ENCODE measurements around the gene B4GALNT1. TPM values are rescaled to one million over a fixed set of nuclear protein-coding genes. Genes with fewer than 3 reads are reported as not detected.

B4GALNT1 gene
- total and polyA plus RNA-seq, 5 experiments from 2014 or later, result 0.30 TPM; not detected in 4

GRCh38 chr12:57609101-57609780, 23.8 kb downstream of the B4GALNT1 start:
- H3K9me3 Mint-ChIP-seq, result no peaks in the 10 kb centered on the region

GRCh38 chr12:57607958-57608663, 24.9 kb downstream of the B4GALNT1 start:
- peaks cover 0 to 10% (median 8%) of the 10 kb centered on the region in 5 donors for H3K27me3 Mint-ChIP-seq
- H3K4me1 Mint-ChIP-seq, result peaks cover 18 to 48% (median 40%) of the 10 kb centered on the region in 4 donors
- peak overlapping the region in 1 of 10 donors; percentile 4 for H3K27ac Mint-ChIP-seq
- POLR2A ChIA-PET, result interaction anchor here (0.5 kb wide), 1 partner anchor 15 kb away, joined by 3 read pairs; no protein-coding TSS in a partner anchor
- no peak overlapping the region for H3K4me3 Mint-ChIP-seq
- ATAC-seq, result no peak
- peaks cover 0 to 6% (median 1%) of the 10 kb centered on the region in 3 donors for H3K36me3 Mint-ChIP-seq
- no peak for DNase-seq
- H3K9me3 Mint-ChIP-seq, result no peaks in the 10 kb centered on the region

More at GRCh38 chr12:57609101-57609780, 23.8 kb downstream of the B4GALNT1 start:
- Mint-ChIP-seq H3K4me3 (peak overlapping the region in 1 of 10 donors; percentile 6), H3K27me3 (peaks cover 0 to 18% (median 8%) of the 10 kb centered on the region in 5 donors), H3K36me3 (peaks cover 0 to 6% (median 1%) of the 10 kb centered on the region in 3 donors), H3K27ac (no peak overlapping the region), H3K4me1 (peaks cover 12 to 37% (median 31%) of the 10 kb centered on the region in 4 donors)
- POLR2A ChIA-PET, result interaction anchor here (0.6 kb wide), 1 partner anchor 132 kb away, joined by 3 read pairs; no protein-coding TSS in a partner anchor
- DNase-seq (no peak), ATAC-seq (no peak)

GRCh38 chr12:57606821-57607220, 26.2 kb downstream of the B4GALNT1 start:
- H3K4me3 Mint-ChIP-seq, result peak overlapping the region in 2 of 10 donors; percentile 8 to 10

GRCh38 chr12:57606399-57606798, 26.6 kb downstream of the B4GALNT1 start:
- POLR2A ChIA-PET, result interaction anchor here (1.1 to 2.0 kb wide), 3 partner anchors 8 to 120 kb away, joined by 3 to 5 read pairs (median 5); no protein-coding TSS in a partner anchor
- peaks cover 0 to 20% (median 7%) of the 10 kb centered on the region in 3 donors for H3K36me3 Mint-ChIP-seq
- ATAC-seq, result no peak
- H3K4me1 Mint-ChIP-seq, result peaks cover 22 to 55% (median 43%) of the 10 kb centered on the region in 4 donors
- H3K4me3 Mint-ChIP-seq, result peak overlapping the region in 5 of 10 donors; percentile 8 to 88 (median 62)
- H3K9me3 Mint-ChIP-seq, result no peaks in the 10 kb centered on the region
- H3K27me3 Mint-ChIP-seq, result peaks cover 0 to 3% (median 0%) of the 10 kb centered on the region in 5 donors
- H3K27ac Mint-ChIP-seq, result peak overlapping the region in 2 of 10 donors; percentile 37 to 66
- DNase-seq, result no peak

More at GRCh38 chr12:57606821-57607220, 26.2 kb downstream of the B4GALNT1 start:
- Mint-ChIP-seq H3K27ac (peak overlapping the region in 1 of 10 donors; percentile 38), H3K27me3 (peaks cover 0 to 3% (median 0%) of the 10 kb centered on the region in 5 donors), H3K4me1 (peaks cover 22 to 55% (median 44%) of the 10 kb centered on the region in 4 donors), H3K9me3 (no peaks in the 10 kb centered on the region), H3K36me3 (peaks cover 0 to 16% (median 3%) of the 10 kb centered on the region in 3 donors)
- DNase-seq (no peak), ATAC-seq (no peak)
- POLR2A ChIA-PET, result interaction anchor here (0.8 kb wide), 1 partner anchor 67 kb away, joined by 3 read pairs; no protein-coding TSS in a partner anchor

- POLR2A ChIA-PET, result interaction anchor here (0.6 to 2.0 kb wide), 5 partner anchors 9 to 1311 kb away, joined by 3 to 5 read pairs (median 3); no protein-coding TSS in a partner anchor
- Mint-ChIP-seq H3K27ac (peak overlapping the region; percentile 79 to 96 (median 91)), H3K4me3 (peak overlapping the region in 9 of 10 donors; percentile 75 to 90 (median 88)), H3K9me3 (no peaks in the 10 kb centered on the region), H3K36me3 (peaks cover 0 to 25% (median 12%) of the 10 kb centered on the region in 3 donors), H3K4me1 (peaks cover 22 to 52% (median 41%) of the 10 kb centered on the region in 4 donors), H3K27me3 (peaks cover 0 to 3% (median 0%) of the 10 kb centered on the region in 5 donors)
- ATAC-seq (no peak), DNase-seq (no peak)
Observed at GRCh38 chr12:57605811-57606311, 27.1 kb downstream of the B4GALNT1 start.

GRCh38 chr12:57604992-57605810, 27.8 kb downstream of the B4GALNT1 start:
- Mint-ChIP-seq H3K4me1 (peaks cover 19 to 45% (median 36%) of the 10 kb centered on the region in 4 donors), H3K27me3 (no peaks in the 10 kb centered on the region), H3K27ac (peak overlapping the region; percentile 79 to 96 (median 91)), H3K4me3 (peak overlapping the region; percentile 78 to 94 (median 88)), H3K36me3 (peaks cover 0 to 32% (median 16%) of the 10 kb centered on the region in 3 donors), H3K9me3 (no peaks in the 10 kb centered on the region)
- DNase-seq, result no peak
- peak; percentile 56 to 68 for ATAC-seq
- POLR2A ChIA-PET, result interaction anchor here (0.6 to 2.0 kb wide), 6 partner anchors 9 to 1310 kb away, joined by 3 to 5 read pairs (median 3); no protein-coding TSS in a partner anchor

GRCh38 chr12:57604454-57604991, 28.5 kb downstream of the B4GALNT1 start, which contains the start of gene DTX3:
DTX3 (plus strand) TSS chr12:57604824; CDS start chr12:57606518, 1,694 bp downstream.
- DNase-seq (peak in 8 of 10 donors; percentile 25 to 78 (median 46)), ATAC-seq (peak; percentile 74 to 81)
- POLR2A ChIA-PET, result interaction anchor here (0.6 to 2.0 kb wide), 4 partner anchors 16 to 90 kb away, joined by 3 to 5 read pairs (median 4); no protein-coding TSS in a partner anchor
- H3K27me3 Mint-ChIP-seq, result no peaks in the 10 kb centered on the region
- peaks cover 18 to 43% (median 35%) of the 10 kb centered on the region in 4 donors for H3K4me1 Mint-ChIP-seq
- no peaks in the 10 kb centered on the region for H3K9me3 Mint-ChIP-seq
- peak within 1 kb of the TSS; percentile 78 to 94 (median 88) for H3K4me3 Mint-ChIP-seq
- H3K36me3 Mint-ChIP-seq, result peaks cover 0 to 39% (median 16%) of the 10 kb centered on the region in 3 donors
- H3K27ac Mint-ChIP-seq, result peak within 1 kb of the TSS; percentile 86 to 97 (median 92)

- Mint-ChIP-seq H3K27me3 (no peaks in the 10 kb centered on the region), H3K27ac (peak overlapping the region; percentile 86 to 97 (median 92)), H3K36me3 (peaks cover 0 to 45% (median 16%) of the 10 kb centered on the region in 3 donors), H3K4me1 (peaks cover 18 to 43% (median 35%) of the 10 kb centered on the region in 4 donors), H3K9me3 (no peaks in the 10 kb centered on the region), H3K4me3 (peak overlapping the region; percentile 78 to 94 (median 85))
- DNase-seq, result no peak
- POLR2A ChIA-PET, result interaction anchor here (0.7 to 1.4 kb wide), 3 partner anchors 12 to 90 kb away, joined by 3 to 5 read pairs (median 3); partner anchors contain the start of gene PIP4K2C
- no peak for ATAC-seq
Observed at GRCh38 chr12:57603815-57604453, 29.1 kb downstream of the B4GALNT1 start.

GRCh38 chr12:57603324-57603723, 29.7 kb downstream of the B4GALNT1 start:
- POLR2A ChIA-PET, result interaction anchor here (0.8 to 1.4 kb wide), 2 partner anchors 12 to 18 kb away, joined by 3 to 5 read pairs; partner anchors contain the start of gene PIP4K2C
- Mint-ChIP-seq H3K36me3 (peaks cover 0 to 51% (median 16%) of the 10 kb centered on the region in 3 donors), H3K9me3 (no peaks in the 10 kb centered on the region), H3K4me3 (peak overlapping the region; percentile 78 to 94 (median 85)), H3K27me3 (no peaks in the 10 kb centered on the region), H3K4me1 (peaks cover 18 to 43% (median 35%) of the 10 kb centered on the region in 4 donors), H3K27ac (peak overlapping the region; percentile 1 to 97 (median 91))
- DNase-seq, result peak in 1 of 10 donors; percentile 29
- peak; percentile 37 to 58 for ATAC-seq

- DNase-seq, result no peak
- POLR2A ChIA-PET, result no interaction called here
- Mint-ChIP-seq H3K27ac (peak overlapping the region in 7 of 10 donors; percentile 5 to 87 (median 24)), H3K27me3 (no peaks in the 10 kb centered on the region), H3K36me3 (peaks cover 0 to 54% (median 17%) of the 10 kb centered on the region in 3 donors), H3K4me3 (no peak overlapping the region), H3K4me1 (peaks cover 18 to 43% (median 35%) of the 10 kb centered on the region in 4 donors), H3K9me3 (no peaks in the 10 kb centered on the region)
- ATAC-seq, result no peak
Observed at GRCh38 chr12:57602544-57602943, 30.5 kb downstream of the B4GALNT1 start.

Measured in naive thymus-derived CD8-positive, alpha-beta T cell (primary cell).